Liver (tissue), 9 donors: ENCODE data around the gene OR8B8. TPM values are rescaled to one million over a fixed set of nuclear protein-coding genes. Genes with fewer than 3 reads are reported as not detected.
"Not testable (repeated sequence)": the region's sequence is repeated elsewhere in the genome, so short reads cannot be mapped to it uniquely, and the experiment has no call there.

Experiments
- DNase-seq: peaks from one replicate; pipeline ENCODE4 v3.0.0-alpha.2; 2017; ENCODE audit warnings: low spot score
- H3K27ac ChIP-seq, 2 donors: one replicate each; pipeline ENCODE4 v1.7.0; 2013; ENCODE audit warnings: inconsistent platforms in 2 of 2, low read length in 2 of 2, control low read depth in 1 of 2, low read depth in 1 of 2, mild to moderate bottlenecking in 1 of 2
- H3K27me3 ChIP-seq, 4 donors: one replicate each; pipeline versions ENCODE4 v1.6.1 to v1.7.0; 2013; ENCODE audit warnings: low read length in 3 of 4, inconsistent platforms in 1 of 4, mild to moderate bottlenecking in 1 of 4, moderate library complexity in 1 of 4; ENCODE audit not compliant: control insufficient read depth in 4 of 4, insufficient read depth in 4 of 4
- H3K36me3 ChIP-seq, 4 donors: one replicate each; pipeline versions ENCODE4 v1.6.1 to v1.7.0; 2013; ENCODE audit warnings: low read length in 3 of 4, mild to moderate bottlenecking in 3 of 4, low read depth in 1 of 4, moderate library complexity in 1 of 4; ENCODE audit not compliant: control insufficient read depth in 4 of 4, insufficient read depth in 3 of 4
- H3K4me1 ChIP-seq, 4 donors: one replicate each; pipeline versions ENCODE4 v1.6.1 to v1.7.0; 2013; ENCODE audit warnings: low read length in 3 of 4, mild to moderate bottlenecking in 3 of 4, moderate library complexity in 1 of 4; ENCODE audit not compliant: control insufficient read depth in 4 of 4, insufficient read depth in 4 of 4
- H3K4me3 ChIP-seq, 3 donors: one replicate each; pipeline versions ENCODE4 v1.6.1 to v1.7.0; 2013; ENCODE audit warnings: low read length in 3 of 3, control low read depth in 1 of 3, low read depth in 1 of 3, mild to moderate bottlenecking in 1 of 3
- H3K9ac ChIP-seq, 2 donors: one replicate each; pipeline ENCODE4 v1.7.0; 2013; ENCODE audit warnings: low read length in 2 of 2, mild to moderate bottlenecking in 2 of 2, moderate library complexity in 2 of 2, control low read depth in 1 of 2, low read depth in 1 of 2
- H3K9me3 ChIP-seq, 4 donors: one replicate each; pipeline versions ENCODE4 v1.6.1 to v1.7.0; 2013; ENCODE audit warnings: low read length in 3 of 4; ENCODE audit not compliant: control insufficient read depth in 4 of 4
- EGR1 ChIP-seq, 2 donors: IDR thresholded peaks; 2 replicates each; pipeline ENCODE4 v1.6.1; 2016 to 2018; ENCODE audit warnings: antibody characterized with exemption in 2 of 2, low read depth in 2 of 2
- FOXA1 ChIP-seq: IDR thresholded peaks from 2 replicates; pipeline ENCODE4 v1.6.1; 2016; ENCODE audit warnings: antibody characterized with exemption
- FOXA2 ChIP-seq: IDR thresholded peaks from 2 replicates; pipeline ENCODE4 v1.6.1; 2016; ENCODE audit warnings: antibody characterized with exemption
- HNF4G ChIP-seq: IDR thresholded peaks from 2 replicates; pipeline ENCODE4 v1.6.1; 2016; ENCODE audit warnings: antibody characterized with exemption
- JUND ChIP-seq, 2 donors: IDR thresholded peaks; 2 replicates each; pipeline ENCODE4 v1.6.1; 2016; ENCODE audit warnings: antibody characterized with exemption in 2 of 2
- NR2F2 ChIP-seq: IDR thresholded peaks from 2 replicates; pipeline ENCODE4 v1.6.1; 2016; ENCODE audit warnings: antibody characterized with exemption
- RAD21 ChIP-seq, 2 donors: IDR thresholded peaks; 2 replicates each; pipeline ENCODE4 v1.6.1; 2016; ENCODE audit warnings: antibody characterized with exemption in 2 of 2, mild to moderate bottlenecking in 2 of 2
- RXRA ChIP-seq, 2 donors: IDR thresholded peaks; 2 replicates each; pipeline ENCODE4 v1.6.1; 2017 to 2018; ENCODE audit warnings: antibody characterized with exemption in 2 of 2, mild to moderate bottlenecking in 1 of 2
- SP1 ChIP-seq: IDR thresholded peaks from 2 replicates; pipeline ENCODE4 v1.6.1; 2018; ENCODE audit warnings: antibody characterized with exemption, mild to moderate bottlenecking
- TAF1 ChIP-seq: conservative IDR thresholded peaks from 2 replicates; pipeline ENCODE4 v1.6.1; 2016; ENCODE audit warnings: antibody characterized with exemption, mild to moderate bottlenecking
- YY1 ChIP-seq: IDR thresholded peaks from 2 replicates; pipeline ENCODE4 v1.6.1; 2016; ENCODE audit warnings: antibody characterized with exemption, mild to moderate bottlenecking
- WGBS: extraction: QIAGEN DNeasy Blood & Tissue Kit; methylation state at CpG from one replicate; pipeline ENCODE4 v1.1.7; 2013; 5-methylcytosine and 5-hydroxymethylcytosine counted together
- polyA plus RNA-seq, 2 donors: library from polyadenylated mRNA; stranded (reverse) in 1 of 2; unstranded in 1 of 2; fragments of 200-250 nt in 1 of 2; fragments of >200 nt in 1 of 2; fragmentation: Nextera tagmentation in 1 of 2; extraction: Ambion mirVana in 1 of 2; gene quantifications; one replicate each; pipeline versions ENCODE4 v1.2.1 to v1.2.3, GENCODE V29; 2013 to 2015
- total RNA-seq, 2 donors: library from RNA; depleted of rRNA; stranded (reverse); fragments of >200 nt; gene quantifications; one replicate each; pipeline ENCODE4 v1.2.3, GENCODE V29; 2014
- TF ChIP-seq, protein P1 (sequence below): IDR thresholded peaks from 2 replicates; pipeline ENCODE4 v1.6.1; 2016; ENCODE audit warnings: antibody characterized with exemption
- TF ChIP-seq, protein P2 (sequence below): IDR thresholded peaks from 2 replicates; pipeline ENCODE4 v1.6.1; 2016; ENCODE audit warnings: antibody characterized with exemption
- TF ChIP-seq, protein P3 (sequence below): fragments of 150-350 bp; IDR thresholded peaks from 2 replicates; pipeline ENCODE4 v1.5.1; 2017; ENCODE audit warnings: improper control_type of control experiment, low read depth, low read length; ENCODE audit not compliant: missing input control
- TF ChIP-seq, protein P4 (sequence below): IDR thresholded peaks from 2 replicates; pipeline ENCODE4 v1.6.1; 2016; ENCODE audit warnings: antibody characterized with exemption, mild to moderate bottlenecking
- donor health status: healthy.
- donor health status: healthy.
- donor health status: healthy.
- donor health status: healthy.
- donor health status: healthy.

The OR8B8 gene
- total and polyA plus RNA-seq, 4 donors, result not detected

DNA sequence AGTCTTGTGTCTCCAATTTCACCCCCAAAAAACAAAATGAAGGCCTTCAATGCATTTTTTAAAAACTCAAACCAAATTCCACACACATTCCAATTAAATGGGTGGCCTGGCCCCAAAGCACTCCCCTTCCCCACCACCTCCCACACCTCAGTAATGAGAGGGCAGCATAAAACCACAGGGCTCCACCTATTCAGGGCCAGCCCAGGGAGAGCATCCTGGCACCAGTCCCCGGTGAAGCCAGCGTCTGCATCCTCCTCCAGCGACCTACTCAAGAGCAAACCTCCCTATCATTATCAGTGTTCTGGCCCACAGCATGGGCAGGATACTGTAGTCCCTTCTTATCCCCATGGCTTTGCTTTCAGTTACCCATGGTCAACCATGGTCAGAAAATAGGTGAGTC is 17.8 kb upstream of the OR8B8 start:
- Histone ChIP-seq H3K4me3 (no peak overlapping the region), H3K36me3 (no peaks in the 10 kb centered on the region), H3K9me3 (peaks cover 0 to 2% (median 0%) of the 10 kb centered on the region in 4 donors), H3K27ac (no peak overlapping the region), H3K9ac (no peak overlapping the region), H3K27me3 (peaks cover 0 to 15% (median 0%) of the 10 kb centered on the region in 4 donors), H3K4me1 (no peaks in the 10 kb centered on the region)
- TF ChIP-seq, protein P1, sequence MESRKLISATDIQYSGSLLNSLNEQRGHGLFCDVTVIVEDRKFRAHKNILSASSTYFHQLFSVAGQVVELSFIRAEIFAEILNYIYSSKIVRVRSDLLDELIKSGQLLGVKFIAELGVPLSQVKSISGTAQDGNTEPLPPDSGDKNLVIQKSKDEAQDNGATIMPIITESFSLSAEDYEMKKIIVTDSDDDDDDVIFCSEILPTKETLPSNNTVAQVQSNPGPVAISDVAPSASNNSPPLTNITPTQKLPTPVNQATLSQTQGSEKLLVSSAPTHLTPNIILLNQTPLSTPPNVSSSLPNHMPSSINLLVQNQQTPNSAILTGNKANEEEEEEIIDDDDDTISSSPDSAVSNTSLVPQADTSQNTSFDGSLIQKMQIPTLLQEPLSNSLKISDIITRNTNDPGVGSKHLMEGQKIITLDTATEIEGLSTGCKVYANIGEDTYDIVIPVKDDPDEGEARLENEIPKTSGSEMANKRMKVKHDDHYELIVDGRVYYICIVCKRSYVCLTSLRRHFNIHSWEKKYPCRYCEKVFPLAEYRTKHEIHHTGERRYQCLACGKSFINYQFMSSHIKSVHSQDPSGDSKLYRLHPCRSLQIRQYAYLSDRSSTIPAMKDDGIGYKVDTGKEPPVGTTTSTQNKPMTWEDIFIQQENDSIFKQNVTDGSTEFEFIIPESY, result no peak
- TF ChIP-seq, protein P2, sequence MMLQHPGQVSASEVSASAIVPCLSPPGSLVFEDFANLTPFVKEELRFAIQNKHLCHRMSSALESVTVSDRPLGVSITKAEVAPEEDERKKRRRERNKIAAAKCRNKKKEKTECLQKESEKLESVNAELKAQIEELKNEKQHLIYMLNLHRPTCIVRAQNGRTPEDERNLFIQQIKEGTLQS, result no peak
- TF ChIP-seq HNF4G (no peak), NR2F2 (no peak), FOXA2 (no peak), YY1 (no peak), EGR1 (IDR thresholded peaks at IDR 0.05; ENCODE audit: low read depth in 2 of 2) (no peak), RXRA (IDR thresholded peaks at IDR 0.05) (no peak)
- TF ChIP-seq, protein P3, sequence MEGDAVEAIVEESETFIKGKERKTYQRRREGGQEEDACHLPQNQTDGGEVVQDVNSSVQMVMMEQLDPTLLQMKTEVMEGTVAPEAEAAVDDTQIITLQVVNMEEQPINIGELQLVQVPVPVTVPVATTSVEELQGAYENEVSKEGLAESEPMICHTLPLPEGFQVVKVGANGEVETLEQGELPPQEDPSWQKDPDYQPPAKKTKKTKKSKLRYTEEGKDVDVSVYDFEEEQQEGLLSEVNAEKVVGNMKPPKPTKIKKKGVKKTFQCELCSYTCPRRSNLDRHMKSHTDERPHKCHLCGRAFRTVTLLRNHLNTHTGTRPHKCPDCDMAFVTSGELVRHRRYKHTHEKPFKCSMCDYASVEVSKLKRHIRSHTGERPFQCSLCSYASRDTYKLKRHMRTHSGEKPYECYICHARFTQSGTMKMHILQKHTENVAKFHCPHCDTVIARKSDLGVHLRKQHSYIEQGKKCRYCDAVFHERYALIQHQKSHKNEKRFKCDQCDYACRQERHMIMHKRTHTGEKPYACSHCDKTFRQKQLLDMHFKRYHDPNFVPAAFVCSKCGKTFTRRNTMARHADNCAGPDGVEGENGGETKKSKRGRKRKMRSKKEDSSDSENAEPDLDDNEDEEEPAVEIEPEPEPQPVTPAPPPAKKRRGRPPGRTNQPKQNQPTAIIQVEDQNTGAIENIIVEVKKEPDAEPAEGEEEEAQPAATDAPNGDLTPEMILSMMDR, result no peak
- 74% methylated on average over 3 of the region's 3 CpGs for WGBS
- no peak for DNase-seq

DNA sequence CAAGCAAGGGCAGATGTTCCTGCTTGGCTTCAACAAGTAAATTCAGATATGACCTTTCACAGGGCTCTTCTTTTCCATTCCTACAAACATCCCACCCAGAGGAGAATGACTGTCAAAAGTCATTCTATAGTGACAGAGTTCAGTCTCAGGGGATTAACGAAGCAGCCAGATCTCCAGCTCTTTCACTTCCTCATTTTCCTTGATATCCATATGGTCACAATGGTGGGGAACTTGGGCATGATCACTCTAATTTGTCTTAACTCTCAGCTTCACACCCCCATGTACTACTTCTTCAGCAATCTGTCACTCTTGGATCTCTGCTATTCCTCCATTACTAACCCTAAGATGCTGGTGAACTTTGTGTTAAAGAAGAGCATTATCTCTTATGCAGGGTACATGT is 15.0 kb upstream of the OR8B8 start:
- 79% methylated on average over 1 of the region's 1 CpG for WGBS
- DNase-seq, result no peak
- TF ChIP-seq, protein P4, sequence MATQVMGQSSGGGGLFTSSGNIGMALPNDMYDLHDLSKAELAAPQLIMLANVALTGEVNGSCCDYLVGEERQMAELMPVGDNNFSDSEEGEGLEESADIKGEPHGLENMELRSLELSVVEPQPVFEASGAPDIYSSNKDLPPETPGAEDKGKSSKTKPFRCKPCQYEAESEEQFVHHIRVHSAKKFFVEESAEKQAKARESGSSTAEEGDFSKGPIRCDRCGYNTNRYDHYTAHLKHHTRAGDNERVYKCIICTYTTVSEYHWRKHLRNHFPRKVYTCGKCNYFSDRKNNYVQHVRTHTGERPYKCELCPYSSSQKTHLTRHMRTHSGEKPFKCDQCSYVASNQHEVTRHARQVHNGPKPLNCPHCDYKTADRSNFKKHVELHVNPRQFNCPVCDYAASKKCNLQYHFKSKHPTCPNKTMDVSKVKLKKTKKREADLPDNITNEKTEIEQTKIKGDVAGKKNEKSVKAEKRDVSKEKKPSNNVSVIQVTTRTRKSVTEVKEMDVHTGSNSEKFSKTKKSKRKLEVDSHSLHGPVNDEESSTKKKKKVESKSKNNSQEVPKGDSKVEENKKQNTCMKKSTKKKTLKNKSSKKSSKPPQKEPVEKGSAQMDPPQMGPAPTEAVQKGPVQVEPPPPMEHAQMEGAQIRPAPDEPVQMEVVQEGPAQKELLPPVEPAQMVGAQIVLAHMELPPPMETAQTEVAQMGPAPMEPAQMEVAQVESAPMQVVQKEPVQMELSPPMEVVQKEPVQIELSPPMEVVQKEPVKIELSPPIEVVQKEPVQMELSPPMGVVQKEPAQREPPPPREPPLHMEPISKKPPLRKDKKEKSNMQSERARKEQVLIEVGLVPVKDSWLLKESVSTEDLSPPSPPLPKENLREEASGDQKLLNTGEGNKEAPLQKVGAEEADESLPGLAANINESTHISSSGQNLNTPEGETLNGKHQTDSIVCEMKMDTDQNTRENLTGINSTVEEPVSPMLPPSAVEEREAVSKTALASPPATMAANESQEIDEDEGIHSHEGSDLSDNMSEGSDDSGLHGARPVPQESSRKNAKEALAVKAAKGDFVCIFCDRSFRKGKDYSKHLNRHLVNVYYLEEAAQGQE, result no peak
- TF ChIP-seq SP1, result no peak
- TF ChIP-seq HNF4G, result no peak
- TF ChIP-seq FOXA1, result no peak
- no peak for TF ChIP-seq TAF1
- no peak for TF ChIP-seq EGR1 (IDR thresholded peaks at IDR 0.05; ENCODE audit: low read depth in 2 of 2)
- TF ChIP-seq FOXA2, result no peak
- TF ChIP-seq JUND (IDR thresholded peaks at IDR 0.05), result no peak
- TF ChIP-seq, protein P2, result no peak
- no peak for TF ChIP-seq RXRA (IDR thresholded peaks at IDR 0.05)
- TF ChIP-seq YY1, result no peak
- no peak for TF ChIP-seq RAD21 (IDR thresholded peaks at IDR 0.05)
- TF ChIP-seq, protein P3, result no peak

DNA sequence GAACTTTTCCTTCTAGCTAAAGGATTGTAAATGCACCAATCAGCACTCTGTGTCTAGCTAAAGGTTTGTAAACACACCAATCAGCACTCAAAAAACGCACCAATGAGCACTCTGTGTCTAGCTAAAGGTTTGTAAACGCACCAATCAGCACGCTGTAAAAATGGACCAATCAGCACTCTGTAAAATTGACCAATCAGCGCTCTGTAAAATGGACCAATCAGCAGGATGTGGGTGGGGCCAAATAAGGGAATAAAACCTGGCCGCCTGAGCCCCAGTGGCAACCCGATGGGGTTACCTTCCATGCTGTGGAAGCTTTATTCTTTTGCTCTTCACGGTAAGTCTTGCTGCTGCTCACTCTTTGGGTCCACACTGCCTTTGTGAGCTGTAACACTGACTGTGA is 13.9 kb upstream of the OR8B8 start:
- H3K27me3 ChIP-seq, H3K9ac ChIP-seq, H3K4me1 ChIP-seq, DNase-seq, H3K4me3 ChIP-seq, H3K36me3 ChIP-seq, H3K27ac ChIP-seq, H3K9me3 ChIP-seq: not testable (repeated sequence)
- 86% methylated on average over 7 of the region's 7 CpGs for WGBS

More for the DNA sequence above, 15.0 kb upstream of the OR8B8 start:
- Histone ChIP-seq H3K9me3 (peaks cover 0 to 2% (median 0%) of the 10 kb centered on the region in 4 donors), H3K36me3 (no peaks in the 10 kb centered on the region), H3K9ac (no peak overlapping the region), H3K27me3 (peaks cover 0 to 9% (median 0%) of the 10 kb centered on the region in 4 donors), H3K4me3 (no peak overlapping the region), H3K4me1 (no peaks in the 10 kb centered on the region), H3K27ac (no peak overlapping the region)
